Left lung (tissue), 10 donors: ENCODE measurements around the gene SNTG2. TPM values are rescaled to one million over a fixed set of nuclear protein-coding genes. Genes with fewer than 3 reads are reported as not detected.

ENCODE experiments used
- ATAC-seq: fragments of 200-7000 bp; cut with Tn5 transposase; one replicate; pipeline ENCODE4 v1.9.1; 2020; ENCODE audit warnings: moderate library complexity
- DNase-seq, 4 donors: peaks; one replicate each; pipeline ENCODE4 v3.0.0-alpha.2; 2013 to 2020
- H3K27ac ChIP-seq, 2 donors: fragments of 200-600 bp; sonication (generic) in 1 of 2; one replicate each; pipeline versions ENCODE4 v1.5.0 to v1.8.0; 2020 to 2021
- H3K27me3 ChIP-seq, 2 donors: fragments of 200-600 bp; sonication (generic) in 1 of 2; one replicate each; pipeline versions ENCODE4 v1.5.0 to v1.8.0; 2020 to 2021
- H3K36me3 ChIP-seq, 2 donors: fragments of 200-600 bp; sonication (generic) in 1 of 2; one replicate each; pipeline versions ENCODE4 v1.5.0 to v1.8.0; 2020 to 2021
- H3K4me1 ChIP-seq, 2 donors: fragments of 200-600 bp; one replicate each; pipeline ENCODE4 v1.8.0; 2021
- H3K4me3 ChIP-seq, 2 donors: fragments of 200-600 bp; sonication (generic) in 1 of 2; one replicate each; pipeline versions ENCODE4 v1.5.0 to v1.8.0; 2020 to 2021; ENCODE audit warnings: mild to moderate bottlenecking in 1 of 2
- H3K9me3 ChIP-seq, 2 donors: fragments of 200-600 bp; sonication (generic) in 1 of 2; one replicate each; pipeline versions ENCODE4 v1.5.0 to v1.8.0; 2020 to 2021
- intact Hi-C, 2 donors: fragments of 100-400 bp; cut with DNase I; formaldehyde crosslinking; loops; one replicate each; pipeline versions ENCODE4 v1.11.2 to v1.14.2; 2022
- polyA plus RNA-seq, 6 donors: library from polyadenylated mRNA; unstranded; fragments of 120-200 nt; gene quantifications; one replicate each; pipeline ENCODE4 v1.2.1, GENCODE V29; 2013; ENCODE audit not compliant: insufficient read length in 6 of 6
- total RNA-seq, 2 donors: library from RNA; stranded (reverse); fragmentation: NEBNext Ultra II Directional; extraction: Animal tissue kit (Norgen Biotek cat#: 25700); gene quantifications; one replicate each; pipeline ENCODE4 v1.2.1, GENCODE V29; 2021
- TF ChIP-seq, protein P1 (sequence below), 2 donors: fragments of 200-600 bp; sonication (generic) in 1 of 2; IDR thresholded peaks; one replicate each; pipeline versions ENCODE4 v1.5.0 to v1.8.0; 2021; ENCODE audit warnings: antibody characterized with exemption in 2 of 2
- donor health status: DM: no; HTN: yes; CAD: no.
- donor health status: DM: no; HTN: no; CAD: no.

The SNTG2 gene
- total and polyA plus RNA-seq, 8 donors: 0.24 to 3.2 (median 0.64) TPM

- Histone ChIP-seq H3K9me3 (no peaks in the 10 kb centered on the region), H3K4me1 (no peaks in the 10 kb centered on the region), H3K4me3 (no peak overlapping the region), H3K36me3 (no peaks in the 10 kb centered on the region), H3K27ac (no peak overlapping the region), H3K27me3 (no peaks in the 10 kb centered on the region)
- ATAC-seq (no peak), DNase-seq (no peak)
- TF ChIP-seq, protein P1, sequence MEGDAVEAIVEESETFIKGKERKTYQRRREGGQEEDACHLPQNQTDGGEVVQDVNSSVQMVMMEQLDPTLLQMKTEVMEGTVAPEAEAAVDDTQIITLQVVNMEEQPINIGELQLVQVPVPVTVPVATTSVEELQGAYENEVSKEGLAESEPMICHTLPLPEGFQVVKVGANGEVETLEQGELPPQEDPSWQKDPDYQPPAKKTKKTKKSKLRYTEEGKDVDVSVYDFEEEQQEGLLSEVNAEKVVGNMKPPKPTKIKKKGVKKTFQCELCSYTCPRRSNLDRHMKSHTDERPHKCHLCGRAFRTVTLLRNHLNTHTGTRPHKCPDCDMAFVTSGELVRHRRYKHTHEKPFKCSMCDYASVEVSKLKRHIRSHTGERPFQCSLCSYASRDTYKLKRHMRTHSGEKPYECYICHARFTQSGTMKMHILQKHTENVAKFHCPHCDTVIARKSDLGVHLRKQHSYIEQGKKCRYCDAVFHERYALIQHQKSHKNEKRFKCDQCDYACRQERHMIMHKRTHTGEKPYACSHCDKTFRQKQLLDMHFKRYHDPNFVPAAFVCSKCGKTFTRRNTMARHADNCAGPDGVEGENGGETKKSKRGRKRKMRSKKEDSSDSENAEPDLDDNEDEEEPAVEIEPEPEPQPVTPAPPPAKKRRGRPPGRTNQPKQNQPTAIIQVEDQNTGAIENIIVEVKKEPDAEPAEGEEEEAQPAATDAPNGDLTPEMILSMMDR (IDR thresholded peaks at IDR 0.05): no peak
- intact Hi-C loops: no loop called here
Measured at GRCh38 chr2:1154710-1155594, 204.3 kb downstream of the SNTG2 start.

GRCh38 chr2:1156059-1156458 lies 205.4 kb downstream of the SNTG2 start:
- intact Hi-C loops: no loop called here
- Histone ChIP-seq H3K27me3 (no peaks in the 10 kb centered on the region), H3K36me3 (no peaks in the 10 kb centered on the region), H3K4me3 (no peak overlapping the region), H3K27ac (no peak overlapping the region), H3K9me3 (no peaks in the 10 kb centered on the region), H3K4me1 (no peaks in the 10 kb centered on the region)
- ATAC-seq (no peak), DNase-seq (no peak)
- TF ChIP-seq, protein P1 (IDR thresholded peaks at IDR 0.05): no peak

DNA sequence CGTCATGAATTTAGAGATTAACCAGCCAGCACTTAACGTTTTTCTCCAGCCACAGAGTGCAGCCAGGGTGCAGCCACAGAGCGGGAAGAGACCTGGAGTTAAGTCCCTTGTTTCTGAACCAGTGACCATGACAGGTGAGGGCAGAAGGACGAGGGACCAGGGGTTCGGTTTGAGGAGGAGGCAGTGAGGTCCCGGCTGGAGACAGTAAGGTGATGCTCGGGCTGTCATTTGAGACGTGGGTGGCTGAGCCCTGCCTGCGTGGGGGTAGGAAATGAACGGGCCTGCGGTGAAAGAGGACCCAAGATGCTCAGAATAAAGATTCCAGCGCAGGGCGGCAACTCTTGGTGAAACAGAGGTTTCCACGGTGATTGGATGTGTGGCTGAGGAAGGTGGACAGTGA lies 205.9 kb downstream of the SNTG2 start:
- no peak for DNase-seq

DNA sequence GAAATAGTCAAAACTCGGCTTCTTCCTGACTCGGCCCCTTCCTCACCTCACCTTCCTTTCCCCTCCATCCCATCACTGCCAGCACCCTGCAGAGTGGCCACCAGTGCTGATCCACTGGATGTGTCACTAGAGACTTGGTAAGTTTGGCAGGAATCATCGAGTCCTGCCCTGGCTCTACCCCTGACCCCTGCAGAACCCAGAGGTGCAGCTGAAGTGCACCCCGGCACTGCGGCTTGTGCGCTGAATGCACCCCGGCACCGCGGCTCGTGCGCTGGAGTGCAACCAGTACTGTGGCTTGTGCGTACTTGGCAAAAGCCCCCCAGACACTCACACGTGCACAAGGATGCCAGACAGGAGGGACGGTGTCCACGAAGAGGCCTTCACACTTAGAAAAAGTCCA lies 206.5 kb downstream of the SNTG2 start:
- ATAC-seq: no peak
- H3K27ac ChIP-seq: no peak overlapping the region
- intact Hi-C loops: no loop called here
- H3K9me3 ChIP-seq: peaks cover 0 to under 1% of the 10 kb centered on the region in 2 donors
- no peaks in the 10 kb centered on the region for H3K27me3 ChIP-seq
- DNase-seq: no peak
- TF ChIP-seq, protein P1 (IDR thresholded peaks at IDR 0.05): no peak
- no peaks in the 10 kb centered on the region for H3K36me3 ChIP-seq
- no peaks in the 10 kb centered on the region for H3K4me1 ChIP-seq
- no peak overlapping the region for H3K4me3 ChIP-seq

More for the DNA sequence above, 205.9 kb downstream of the SNTG2 start:
- no peaks in the 10 kb centered on the region for H3K9me3 ChIP-seq
- TF ChIP-seq, protein P1 (IDR thresholded peaks at IDR 0.05): no peak
- no peaks in the 10 kb centered on the region for H3K36me3 ChIP-seq
- no peak overlapping the region for H3K4me3 ChIP-seq
- no peak overlapping the region for H3K27ac ChIP-seq
- no peaks in the 10 kb centered on the region for H3K4me1 ChIP-seq
- no peak for ATAC-seq
- intact Hi-C loops: no loop called here
- no peaks in the 10 kb centered on the region for H3K27me3 ChIP-seq

GRCh38 chr2:1159013-1159412 lies 208.4 kb downstream of the SNTG2 start:
- intact Hi-C loops: no loop called here
- DNase-seq: no peak
- no peak for ATAC-seq

More at GRCh38 chr2:1159013-1159412, 208.4 kb downstream of the SNTG2 start:
- Histone ChIP-seq H3K4me3 (no peak overlapping the region), H3K27ac (no peak overlapping the region), H3K27me3 (no peaks in the 10 kb centered on the region), H3K36me3 (no peaks in the 10 kb centered on the region), H3K4me1 (no peaks in the 10 kb centered on the region), H3K9me3 (peaks cover 0 to 4% of the 10 kb centered on the region in 2 donors)
- TF ChIP-seq, protein P1 (IDR thresholded peaks at IDR 0.05): no peak
